SJSA1 (cell line): ENCODE data around the gene TNRC18. TPM values are rescaled to one million over a fixed set of nuclear protein-coding genes. Genes with fewer than 3 reads are reported as not detected.
"Not testable (repeated sequence)": the region's sequence is repeated elsewhere in the genome, so short reads cannot be mapped to it uniquely, and the experiment has no call there.

Experiments
- DNase-seq, 2 experiments: peaks; one replicate each; pipeline ENCODE4 v3.0.0-alpha.2; 2015 to 2020; ENCODE audit warnings: low spot score in 2 of 2, low read depth in 1 of 2
- H3K27ac ChIP-seq: fragments of 250-450 bp; sonication (Bioruptor Pico); 2 replicates; pipeline ENCODE4 v1.5.1; 2020; ENCODE audit warnings: mild to moderate bottlenecking, moderate library complexity
- H3K27me3 ChIP-seq: fragments of 250-450 bp; sonication (Bioruptor Pico); replicated peaks from 2 replicates; pipeline ENCODE4 v1.5.1; 2020; ENCODE audit warnings: mild to moderate bottlenecking, moderate library complexity
- H3K36me3 ChIP-seq: fragments of 250-450 bp; sonication (Bioruptor Pico); 2 replicates; pipeline ENCODE4 v1.5.1; 2020; ENCODE audit warnings: mild to moderate bottlenecking
- H3K4me1 ChIP-seq: fragments of 250-450 bp; sonication (Bioruptor Pico); replicated peaks from 2 replicates; pipeline ENCODE4 v1.6.1; 2021; ENCODE audit warnings: mild to moderate bottlenecking
- H3K4me3 ChIP-seq: fragments of 250-450 bp; sonication (Bioruptor Pico); 2 replicates; pipeline ENCODE4 v1.5.1; 2020; ENCODE audit warnings: mild to moderate bottlenecking
- H3K9me3 ChIP-seq: fragments of 250-450 bp; sonication (Bioruptor Pico); replicated peaks from 2 replicates; pipeline ENCODE4 v1.5.1; 2020; ENCODE audit warnings: mild to moderate bottlenecking
- total RNA-seq: library from RNA; depleted of rRNA; stranded (reverse); fragments of >200 nt; shearing (Covaris generic); gene quantifications from 2 replicates; pipeline ENCODE4 v1.2.3, GENCODE V29; 2014

Gene TNRC18
- total RNA-seq, 1 experiment from 2014 or later = 19.8 TPM

- H3K4me1 ChIP-seq = no peaks in the 10 kb centered on the region
- no peaks in the 10 kb centered on the region for H3K36me3 ChIP-seq
- H3K27me3 ChIP-seq = no peaks in the 10 kb centered on the region
- no peaks in the 10 kb centered on the region for H3K9me3 ChIP-seq
- no peak overlapping the region for H3K4me3 ChIP-seq
- H3K27ac ChIP-seq = no peak overlapping the region
- DNase-seq = no peak
These were observed 121.1 kb downstream of the TNRC18 start for GRCh38 chr7:5302577-5302976.

DNA sequence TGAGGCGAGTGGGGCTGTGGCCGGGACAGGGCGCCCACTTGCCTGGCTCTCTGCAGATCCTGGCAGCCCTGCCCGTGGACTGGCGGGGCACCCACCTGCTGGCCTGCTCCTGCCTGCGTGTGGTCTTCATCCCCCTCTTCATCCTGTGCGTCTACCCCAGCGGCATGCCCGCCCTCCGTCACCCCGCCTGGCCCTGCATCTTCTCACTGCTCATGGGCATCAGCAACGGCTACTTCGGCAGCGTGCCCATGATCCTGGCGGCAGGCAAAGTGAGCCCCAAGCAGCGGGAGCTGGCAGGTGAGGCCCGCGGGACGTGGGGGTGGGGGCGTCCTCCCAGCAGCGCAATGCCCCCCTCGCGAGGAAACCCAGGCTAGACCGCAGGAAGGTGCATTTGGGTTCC, 123.3 kb downstream of the TNRC18 start:
- no peak overlapping the region for H3K4me3 ChIP-seq
- H3K4me1 ChIP-seq = no peaks in the 10 kb centered on the region
- no peaks in the 10 kb centered on the region for H3K27me3 ChIP-seq
- no peaks in the 10 kb centered on the region for H3K9me3 ChIP-seq
- H3K27ac ChIP-seq = no peak overlapping the region
- H3K36me3 ChIP-seq = no peaks in the 10 kb centered on the region
- no peak for DNase-seq

- Histone ChIP-seq H3K27me3 (no peaks in the 10 kb centered on the region), H3K4me3 (no peak overlapping the region)
- DNase-seq = no peak
These were observed 126.9 kb downstream of the TNRC18 start for GRCh38 chr7:5296611-5297226.

GRCh38 chr7:5296015-5296610, 127.5 kb downstream of the TNRC18 start:
- H3K4me3 ChIP-seq = no peak overlapping the region
- DNase-seq = no peak
- H3K27me3 ChIP-seq = no peaks in the 10 kb centered on the region
- no peak overlapping the region for H3K27ac ChIP-seq
- H3K4me1 ChIP-seq = no peaks in the 10 kb centered on the region
- H3K9me3 ChIP-seq = no peaks in the 10 kb centered on the region
- no peaks in the 10 kb centered on the region for H3K36me3 ChIP-seq

More at GRCh38 chr7:5296611-5297226, 126.9 kb downstream of the TNRC18 start:
- Histone ChIP-seq H3K9me3 (no peaks in the 10 kb centered on the region), H3K4me1 (no peaks in the 10 kb centered on the region), H3K36me3 (no peaks in the 10 kb centered on the region), H3K27ac (no peak overlapping the region)

DNA sequence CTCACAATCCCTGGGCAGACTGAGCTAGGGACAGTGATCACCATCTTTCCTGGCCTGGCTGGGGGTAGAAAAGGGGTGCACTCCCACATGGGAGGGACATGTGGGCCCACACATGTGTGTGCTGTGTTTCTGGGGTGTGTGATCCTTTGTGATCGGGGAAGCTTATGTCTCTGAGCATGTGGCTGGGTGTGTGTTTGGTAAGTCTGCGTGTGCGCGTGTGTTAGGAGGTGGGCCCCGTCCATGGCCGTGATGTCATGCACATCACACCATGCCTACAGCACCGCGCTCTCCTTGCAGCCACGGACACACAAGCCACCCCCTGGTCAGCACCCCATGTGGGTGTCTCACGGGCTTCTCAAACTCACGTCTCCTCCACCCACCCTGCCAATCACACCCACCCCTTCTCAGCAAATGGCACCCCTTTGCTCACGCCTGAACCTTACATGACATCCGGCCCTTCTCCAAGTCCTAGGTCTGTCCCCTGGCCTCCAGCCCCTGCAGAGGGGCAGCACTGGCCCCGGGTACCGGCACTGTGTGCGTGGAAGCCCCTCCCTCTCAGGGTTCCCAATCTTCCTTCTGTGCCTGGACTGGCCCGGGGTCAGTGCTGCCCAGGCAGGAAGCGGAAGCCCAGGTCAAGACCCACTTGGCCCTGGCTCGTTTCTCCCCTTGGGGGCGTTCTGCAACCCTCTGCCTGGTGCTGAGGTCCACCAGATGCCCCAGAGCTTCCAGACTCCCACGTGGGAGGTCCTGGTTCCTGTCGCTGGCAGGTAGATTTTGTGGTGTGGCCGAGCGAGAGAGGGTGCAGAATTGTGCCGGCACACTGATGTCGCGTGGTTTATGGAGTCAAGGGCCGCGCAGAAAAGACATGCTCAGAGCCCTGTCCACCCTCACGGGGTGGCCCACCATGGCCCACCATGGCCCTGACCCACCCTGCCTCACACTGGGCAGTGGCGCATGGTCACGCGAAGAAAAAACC, 128.3 kb downstream of the TNRC18 start:
- Histone ChIP-seq H3K4me3 (no peak overlapping the region), H3K27ac (no peak overlapping the region), H3K4me1 (no peaks in the 10 kb centered on the region), H3K36me3 (no peaks in the 10 kb centered on the region), H3K9me3 (no peaks in the 10 kb centered on the region), H3K27me3 (no peaks in the 10 kb centered on the region)
- no peak for DNase-seq

- H3K4me3 ChIP-seq = no peak overlapping the region
- no peaks in the 10 kb centered on the region for H3K4me1 ChIP-seq
- H3K27me3 ChIP-seq = no peaks in the 10 kb centered on the region
- no peak overlapping the region for H3K27ac ChIP-seq
- H3K9me3 ChIP-seq = no peaks in the 10 kb centered on the region
- no peak for DNase-seq
- no peaks in the 10 kb centered on the region for H3K36me3 ChIP-seq
These were observed 129.3 kb downstream of the TNRC18 start for GRCh38 chr7:5294169-5294987.

GRCh38 chr7:5291711-5292335, 131.8 kb downstream of the TNRC18 start:
- not testable (repeated sequence) for H3K36me3 ChIP-seq, H3K27ac ChIP-seq, H3K4me3 ChIP-seq, DNase-seq, H3K27me3 ChIP-seq, H3K4me1 ChIP-seq, H3K9me3 ChIP-seq

DNA sequence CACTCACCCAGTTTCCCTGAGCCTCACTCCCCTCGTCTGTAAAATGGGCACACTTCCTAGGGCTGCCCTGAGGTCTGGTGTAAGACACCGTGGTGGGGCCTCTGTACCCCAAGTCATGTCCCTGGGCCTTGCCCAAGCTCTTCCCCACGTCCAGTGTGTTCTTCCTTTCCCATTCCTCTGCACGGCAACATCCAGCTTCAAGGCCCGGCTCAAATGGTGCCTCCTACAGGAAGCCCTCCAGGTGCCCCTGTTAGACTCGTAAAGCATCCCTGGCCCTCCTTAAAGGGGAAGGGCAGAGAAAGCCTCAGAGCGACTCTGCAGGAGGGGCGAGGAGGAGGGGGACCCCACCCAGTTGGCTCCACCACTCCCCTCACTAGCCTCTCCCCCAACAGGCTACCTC, 132.3 kb downstream of the TNRC18 start:
- H3K27me3 ChIP-seq = no peaks in the 10 kb centered on the region
- no peaks in the 10 kb centered on the region for H3K4me1 ChIP-seq
- no peak overlapping the region for H3K27ac ChIP-seq
- no peaks in the 10 kb centered on the region for H3K36me3 ChIP-seq
- H3K9me3 ChIP-seq = no peaks in the 10 kb centered on the region
- DNase-seq = no peak
- H3K4me3 ChIP-seq = no peak overlapping the region

GRCh38 chr7:5289355-5289754, 134.3 kb downstream of the TNRC18 start:
- Histone ChIP-seq H3K36me3 (no peaks in the 10 kb centered on the region), H3K9me3 (no peaks in the 10 kb centered on the region), H3K4me1 (peaks cover 6% of the 10 kb centered on the region), H3K27ac (no peak overlapping the region), H3K27me3 (no peaks in the 10 kb centered on the region), H3K4me3 (no peak overlapping the region)
- no peak for DNase-seq

DNA sequence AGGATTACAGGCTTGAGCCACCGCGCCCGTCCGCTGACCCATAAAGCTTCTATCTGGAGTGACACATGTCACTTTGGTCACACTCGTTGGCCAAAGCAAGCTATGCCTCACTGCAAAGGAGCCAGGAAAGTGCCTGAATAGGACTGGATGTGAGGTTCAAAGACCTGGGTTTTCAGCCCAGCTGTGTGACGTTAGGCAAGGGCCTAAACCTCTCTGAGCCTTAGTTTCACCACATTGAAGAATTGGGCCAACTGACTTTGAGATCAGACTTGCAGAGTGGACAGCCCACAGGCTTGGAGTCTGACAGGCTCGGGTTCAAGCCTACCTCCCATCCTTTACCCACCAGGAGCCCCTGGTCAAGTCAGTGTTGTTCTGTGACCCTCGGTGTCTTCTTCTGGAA, 135.1 kb downstream of the TNRC18 start:
- H3K4me3 ChIP-seq, H3K9me3 ChIP-seq, H3K36me3 ChIP-seq, H3K4me1 ChIP-seq, H3K27me3 ChIP-seq, DNase-seq, H3K27ac ChIP-seq: not testable (repeated sequence)

DNA sequence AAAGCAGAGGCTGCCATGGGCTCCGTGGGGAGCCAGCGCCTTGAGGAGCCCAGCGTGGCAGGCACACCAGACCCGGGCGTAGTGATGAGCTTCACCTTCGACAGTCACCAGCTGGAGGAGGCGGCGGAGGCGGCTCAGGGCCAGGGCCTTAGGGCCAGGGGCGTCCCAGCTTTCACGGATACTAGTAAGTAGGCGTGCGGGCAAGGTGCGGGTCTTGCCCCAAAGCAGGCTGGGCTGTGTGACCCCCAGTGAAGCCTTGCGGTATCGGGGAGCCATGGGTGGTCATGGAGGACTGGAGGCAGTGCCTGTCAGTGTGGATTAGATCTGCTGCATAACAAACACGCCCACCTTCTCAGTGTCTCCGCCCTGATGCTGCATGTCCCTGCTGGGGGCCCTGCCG, 135.8 kb downstream of the TNRC18 start:
- DNase-seq = no peak
- Histone ChIP-seq H3K4me3 (no peak overlapping the region), H3K9me3 (no peaks in the 10 kb centered on the region), H3K27ac (no peak overlapping the region), H3K4me1 (peaks cover 9% of the 10 kb centered on the region), H3K27me3 (no peaks in the 10 kb centered on the region), H3K36me3 (no peaks in the 10 kb centered on the region)

GRCh38 chr7:5287373-5287772, 136.3 kb downstream of the TNRC18 start:
- not testable (repeated sequence) for H3K27me3 ChIP-seq, H3K9me3 ChIP-seq, H3K4me1 ChIP-seq, H3K27ac ChIP-seq, DNase-seq, H3K36me3 ChIP-seq, H3K4me3 ChIP-seq

GRCh38 chr7:5286933-5287332, 136.7 kb downstream of the TNRC18 start:
- DNase-seq = no peak
- no peaks in the 10 kb centered on the region for H3K36me3 ChIP-seq
- H3K27me3 ChIP-seq = no peaks in the 10 kb centered on the region
- H3K4me3 ChIP-seq = no peak overlapping the region
- H3K27ac ChIP-seq = no peak overlapping the region
- peaks cover 9% of the 10 kb centered on the region for H3K4me1 ChIP-seq
- H3K9me3 ChIP-seq = no peaks in the 10 kb centered on the region
